GM21526 (cell line): ENCODE results near the gene INPP5D.
"Not testable (repeated sequence)": the region's sequence is repeated elsewhere in the genome, so short reads cannot be mapped to it uniquely, and the experiment has no call there.

Experiments
- ATAC-seq: cut with Tn5 transposase; IDR thresholded peaks from one replicate; pipeline ENCODE4 v1.9.1; 2021; ENCODE audit warnings: moderate library complexity; ENCODE audit not compliant: unreplicated experiment, low FRiP score

The INPP5D gene

DNA sequence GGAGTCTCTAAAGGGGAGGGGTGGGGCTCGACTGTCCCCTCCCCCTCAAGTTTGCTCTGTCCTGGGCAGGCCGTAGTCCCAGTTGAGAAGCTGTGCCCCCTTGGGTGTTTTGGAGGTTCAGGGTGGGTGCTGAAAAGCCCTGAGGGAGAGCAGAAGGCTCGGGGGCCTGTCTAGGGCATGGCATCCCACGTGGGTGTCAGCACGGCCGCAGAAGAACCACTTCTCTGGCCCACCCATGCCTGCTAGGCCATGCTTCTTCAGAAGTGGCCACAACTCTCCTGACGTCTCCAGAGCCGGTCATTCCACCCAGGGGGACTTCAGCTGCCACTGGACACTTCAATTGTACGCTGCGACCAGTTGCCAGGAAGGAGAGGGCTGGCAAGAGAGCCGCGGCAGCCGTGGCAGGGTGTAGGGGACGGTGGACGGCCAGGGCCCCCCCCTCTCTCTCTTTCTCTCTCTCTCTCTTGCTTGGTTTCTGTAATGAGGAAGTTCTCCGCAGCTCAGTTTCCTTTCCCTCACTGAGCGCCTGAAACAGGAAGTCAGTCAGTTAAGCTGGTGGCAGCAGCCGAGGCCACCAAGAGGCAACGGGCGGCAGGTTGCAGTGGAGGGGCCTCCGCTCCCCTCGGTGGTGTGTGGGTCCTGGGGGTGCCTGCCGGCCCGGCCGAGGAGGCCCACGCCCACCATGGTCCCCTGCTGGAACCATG lies at the start of gene INPP5D:
INPP5D (plus strand) TSS at position 546 of the 704 bp plus-strand sequence; CDS start at position 683, 137 bp downstream.
- peak; percentile 40 for ATAC-seq

- no peak for ATAC-seq
These were observed 49.4 kb upstream of the INPP5D start for GRCh38 chr2:233010569-233011267.

DNA sequence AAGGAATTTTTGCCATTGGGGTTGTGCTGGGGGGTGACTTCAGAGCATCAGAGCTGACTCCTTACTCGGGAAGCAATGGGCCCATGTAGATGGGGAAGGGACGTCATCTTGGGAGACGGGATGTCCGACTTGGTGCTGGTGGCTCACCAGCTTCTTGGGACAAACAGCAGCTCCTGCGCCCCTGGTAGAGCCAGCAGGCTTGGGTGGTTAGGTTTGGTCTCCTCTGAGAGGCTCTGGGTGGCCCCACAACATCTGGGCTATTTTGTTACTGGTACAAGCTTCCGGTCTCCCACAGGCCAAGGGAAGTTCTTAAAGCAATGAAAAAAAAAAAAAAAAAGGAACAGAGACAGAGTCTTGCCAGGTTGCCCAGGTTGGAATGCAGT lies 48.9 kb upstream of the INPP5D start:
- no peak for ATAC-seq

DNA sequence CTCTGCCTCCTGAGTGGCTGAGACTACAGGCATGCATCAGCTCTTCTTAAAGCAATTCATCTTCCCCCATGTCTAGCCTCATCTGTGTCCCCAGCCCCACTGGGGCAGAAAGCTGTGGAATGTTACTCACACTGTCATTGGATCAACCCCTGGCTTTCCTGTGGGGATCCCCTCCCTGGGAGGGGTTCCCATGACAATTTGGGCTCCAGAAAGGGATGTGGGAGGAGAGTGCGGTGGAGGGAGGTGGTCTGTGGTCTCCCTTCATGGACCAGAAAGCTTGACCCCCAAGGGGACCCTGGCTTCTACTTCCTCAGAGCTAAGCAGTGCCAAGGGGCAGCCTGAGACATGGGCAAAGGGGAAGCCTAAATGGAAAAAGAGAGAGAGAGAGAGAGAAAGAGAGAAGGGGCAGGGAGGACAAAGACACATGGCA lies 48.4 kb upstream of the INPP5D start:
- ATAC-seq, result no peak

DNA sequence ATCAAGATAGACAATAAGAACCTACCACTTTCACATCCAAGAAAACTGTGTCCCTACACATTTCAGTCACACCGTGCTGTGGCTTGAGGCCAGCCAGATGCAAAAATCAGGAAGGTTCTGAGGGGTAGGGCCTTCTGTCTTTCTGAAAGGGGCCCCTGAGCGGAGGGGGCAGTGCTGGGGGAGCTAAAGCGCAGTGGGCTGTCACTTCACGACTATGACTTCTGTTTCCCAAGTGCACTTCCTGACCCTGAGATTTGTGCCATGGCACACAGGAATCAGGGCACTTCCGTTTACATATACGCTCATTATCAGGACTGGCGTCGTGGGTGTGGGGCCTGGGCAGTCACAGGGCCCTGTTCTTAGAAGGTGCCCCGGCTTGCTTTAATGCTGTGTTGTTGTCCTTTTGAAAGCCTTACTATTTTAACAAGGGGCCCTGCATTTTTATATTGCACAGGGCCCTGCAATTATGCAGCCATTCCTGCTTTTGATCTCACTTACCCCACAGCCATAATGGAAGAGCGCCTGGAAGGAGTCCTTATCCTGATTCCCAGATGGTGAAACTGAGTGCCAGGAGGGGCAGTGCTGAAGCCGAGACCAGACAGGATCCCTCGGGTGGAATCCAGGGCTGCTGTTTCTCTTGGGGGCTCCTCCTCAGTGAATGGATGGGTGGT lies 47.7 kb upstream of the INPP5D start:
- ATAC-seq, result no peak

DNA sequence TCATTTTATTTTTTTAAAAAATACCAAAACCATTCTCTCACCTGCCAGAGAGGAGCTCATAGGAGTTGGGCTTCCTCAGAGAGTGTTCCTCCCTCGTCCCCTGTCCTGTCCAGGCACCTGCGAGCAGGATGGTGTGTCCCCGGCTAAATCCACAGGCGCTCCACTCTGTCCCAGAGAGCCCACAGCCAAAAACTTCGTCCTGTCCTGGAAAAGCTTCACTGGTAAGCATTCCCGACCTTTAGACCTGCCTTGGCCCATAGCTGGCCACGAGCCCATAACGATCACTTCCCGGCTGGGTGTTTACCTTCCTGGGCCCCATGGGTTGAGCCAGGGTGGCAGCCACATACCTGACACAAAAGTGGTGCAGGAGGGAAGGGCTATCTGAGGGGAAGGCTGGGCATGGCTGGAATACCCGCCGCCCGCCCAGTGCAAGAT lies 47.1 kb upstream of the INPP5D start, which contains the start of gene NGEF:
NGEF (minus strand) TSS at position 230 of the 435 bp plus-strand sequence. CDS start 38,366 bp downstream, outside the sequence.
- no peak for ATAC-seq

GRCh38 chr2:233013650-233014049 lies 46.5 kb upstream of the INPP5D start:
- ATAC-seq, result no peak

DNA sequence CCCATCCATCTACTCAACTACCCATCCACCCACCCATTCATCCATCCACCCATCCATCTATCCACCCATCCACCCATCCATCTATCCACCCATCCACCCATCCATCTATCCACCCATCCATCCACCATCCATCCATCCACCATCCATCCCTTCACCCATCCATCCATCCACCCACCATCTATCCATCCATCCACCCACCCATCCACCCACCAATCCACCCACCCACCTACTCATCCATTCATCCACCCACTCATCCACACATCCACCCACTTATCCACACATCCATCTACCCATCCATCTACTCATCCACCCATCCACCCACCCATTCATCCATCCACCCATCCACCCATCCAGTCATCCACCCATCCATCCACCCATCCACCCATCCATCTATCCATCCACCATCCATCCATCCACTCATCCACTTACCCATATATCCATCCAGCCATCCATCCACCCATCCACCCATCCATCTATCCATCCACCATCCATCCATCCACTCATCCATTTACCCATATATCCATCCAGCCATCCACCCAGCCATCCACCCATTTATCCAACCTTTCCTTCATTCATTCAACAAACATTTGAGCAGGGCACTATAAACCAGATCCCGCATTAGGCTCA lies 45.0 kb upstream of the INPP5D start:
- ATAC-seq, result no peak

DNA sequence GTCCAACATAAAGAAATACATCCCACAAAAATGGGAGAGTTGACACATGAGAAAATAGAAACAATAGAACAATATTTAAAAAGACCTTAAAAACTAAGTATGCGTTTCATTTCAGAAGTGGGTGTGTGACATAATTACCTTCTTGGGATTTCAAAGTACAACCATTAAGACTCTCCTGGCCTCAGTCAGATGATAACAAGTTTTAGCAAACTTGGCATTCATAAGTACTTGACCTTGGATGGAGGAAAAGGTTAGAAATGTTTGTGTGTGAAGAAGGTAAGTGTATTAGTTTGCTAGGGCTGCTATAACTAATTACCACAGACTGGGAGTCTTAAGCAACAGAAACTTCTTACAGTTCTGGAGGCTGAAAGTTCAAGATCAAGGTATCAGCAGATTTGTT lies 42.2 kb upstream of the INPP5D start:
- no peak for ATAC-seq

DNA sequence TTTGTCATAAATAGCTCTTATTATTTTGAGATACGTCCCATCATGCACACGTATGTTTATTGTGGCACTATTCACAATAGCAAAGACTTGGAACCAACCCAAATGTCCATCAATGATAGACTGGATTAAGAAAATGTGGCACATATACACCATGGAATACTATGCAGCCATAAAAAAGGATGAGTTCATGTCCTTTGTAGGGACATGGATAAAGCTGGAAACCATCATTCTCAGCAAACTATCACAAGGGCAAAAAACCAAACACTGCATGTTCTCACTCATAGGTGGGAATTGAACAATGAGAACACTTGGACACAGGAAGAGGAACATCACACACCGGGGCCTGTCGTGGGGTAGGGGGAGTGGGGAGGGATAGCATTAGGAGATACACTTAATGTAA lies 40.5 kb upstream of the INPP5D start:
- not testable (repeated sequence) for ATAC-seq

DNA sequence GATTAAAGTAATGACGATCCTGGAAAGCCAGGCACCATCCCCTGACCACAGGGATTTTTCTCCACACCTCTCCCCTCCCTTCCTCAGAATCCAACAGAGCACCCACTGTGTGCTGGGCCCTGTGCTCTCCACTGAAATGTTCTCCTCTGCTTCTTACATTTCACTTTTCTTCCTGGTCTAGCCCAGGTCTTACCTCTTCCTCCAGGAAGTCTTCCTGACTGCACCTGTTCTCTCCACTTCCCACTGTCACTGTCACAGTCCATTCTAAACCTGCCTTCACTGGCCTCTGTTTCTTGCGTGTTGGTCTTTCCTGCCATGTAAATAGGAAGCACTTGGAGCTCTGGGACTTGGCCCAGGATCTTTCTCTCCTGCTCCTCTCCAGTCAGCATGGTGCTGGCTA lies 39.7 kb upstream of the INPP5D start:
- no peak for ATAC-seq

DNA sequence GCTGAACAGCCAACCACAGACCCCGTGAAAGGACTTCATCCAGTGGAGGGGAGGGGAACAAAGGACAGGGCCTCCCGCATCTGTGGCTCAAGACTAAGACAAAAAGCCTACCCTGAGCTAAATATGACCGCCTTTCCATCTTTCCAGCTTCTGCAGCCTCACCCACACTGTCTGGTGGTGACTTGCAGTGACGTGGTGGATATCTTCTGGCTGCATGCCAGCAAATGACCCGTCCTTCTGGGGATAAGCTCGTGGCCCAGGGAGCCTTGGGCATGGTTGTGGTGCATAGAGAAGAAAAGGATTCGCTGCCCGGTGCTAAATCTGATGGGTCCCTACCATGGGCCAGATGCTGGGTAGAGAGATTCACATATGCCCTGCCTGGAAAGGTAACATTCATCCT lies 38.4 kb upstream of the INPP5D start:
- ATAC-seq, result no peak

DNA sequence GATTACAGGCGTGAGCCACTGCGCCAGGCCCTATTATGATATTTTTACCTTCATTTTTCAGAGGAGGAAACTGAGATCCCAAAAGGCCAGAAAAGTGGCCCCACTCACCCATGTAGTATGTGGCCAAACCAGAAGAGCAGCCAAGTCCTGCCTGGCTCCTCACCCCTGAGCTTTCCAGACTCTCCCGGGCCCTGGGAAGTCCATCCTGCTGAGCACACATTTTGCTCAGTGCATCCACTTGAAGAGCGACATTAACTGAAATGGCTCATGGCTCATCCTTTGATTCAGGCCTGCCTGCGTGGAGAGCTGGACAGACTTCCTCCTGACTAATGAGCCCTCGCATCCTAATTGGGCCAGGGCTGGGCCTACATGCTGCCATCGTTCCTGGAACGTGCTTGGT lies 37.6 kb upstream of the INPP5D start:
- no peak for ATAC-seq

DNA sequence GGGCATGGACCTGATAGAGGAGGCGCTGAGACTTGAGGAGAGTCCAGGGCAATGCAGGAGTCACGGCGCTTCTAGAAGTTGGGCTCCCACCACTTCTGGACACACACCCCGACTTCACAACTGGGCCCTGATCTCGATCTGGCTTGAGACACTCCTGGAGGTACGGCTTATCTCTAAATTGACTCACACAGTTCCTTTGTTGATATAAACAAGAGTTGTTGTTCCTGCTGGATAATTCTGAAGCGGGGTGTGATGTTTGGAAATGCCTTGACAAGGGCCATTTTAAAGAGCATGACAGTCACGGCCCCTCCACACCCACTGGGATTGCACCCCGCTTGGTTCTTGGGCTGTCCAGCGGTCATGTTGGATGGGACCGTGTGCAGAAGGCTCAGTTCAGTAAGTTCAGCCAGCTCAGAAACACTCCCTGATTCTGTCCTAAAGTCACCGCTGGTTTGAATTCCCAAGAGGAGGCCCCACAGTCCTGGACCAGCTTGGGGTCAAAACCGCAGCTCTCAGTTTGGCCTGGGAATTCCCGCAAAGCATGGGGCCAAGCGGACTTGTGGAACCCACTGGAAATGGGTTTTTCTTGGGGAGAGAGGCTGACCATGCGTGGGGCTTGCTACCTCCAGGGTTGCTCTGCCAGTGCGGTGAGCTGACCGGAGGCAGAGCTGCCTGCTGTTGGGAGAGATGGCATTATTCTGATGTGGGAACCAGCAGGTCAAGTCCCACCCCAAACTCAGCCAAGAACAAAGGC lies 37.0 kb upstream of the INPP5D start:
- ATAC-seq, result no peak

GRCh38 chr2:233023761-233024410 lies 36.3 kb upstream of the INPP5D start:
- ATAC-seq, result no peak

DNA sequence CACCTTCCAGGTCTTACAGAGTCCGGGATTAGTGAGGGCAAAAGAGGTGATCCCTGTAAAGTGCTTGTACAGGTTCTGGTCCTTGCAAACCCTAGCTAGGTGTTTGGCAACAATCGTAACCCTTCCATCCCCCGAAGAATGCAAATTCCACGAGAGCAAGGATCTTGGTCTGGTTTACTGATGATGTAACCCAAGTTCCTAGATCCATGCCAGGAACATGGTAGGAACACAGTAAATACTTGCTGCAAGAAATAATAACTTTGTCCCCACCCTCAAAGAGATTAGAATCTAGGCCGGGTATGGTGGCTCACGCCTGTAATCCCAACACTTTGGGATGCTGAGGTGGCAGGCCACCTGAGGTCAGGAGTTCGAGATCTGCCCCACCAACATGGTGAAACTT lies 34.4 kb upstream of the INPP5D start:
- ATAC-seq, result no peak

DNA sequence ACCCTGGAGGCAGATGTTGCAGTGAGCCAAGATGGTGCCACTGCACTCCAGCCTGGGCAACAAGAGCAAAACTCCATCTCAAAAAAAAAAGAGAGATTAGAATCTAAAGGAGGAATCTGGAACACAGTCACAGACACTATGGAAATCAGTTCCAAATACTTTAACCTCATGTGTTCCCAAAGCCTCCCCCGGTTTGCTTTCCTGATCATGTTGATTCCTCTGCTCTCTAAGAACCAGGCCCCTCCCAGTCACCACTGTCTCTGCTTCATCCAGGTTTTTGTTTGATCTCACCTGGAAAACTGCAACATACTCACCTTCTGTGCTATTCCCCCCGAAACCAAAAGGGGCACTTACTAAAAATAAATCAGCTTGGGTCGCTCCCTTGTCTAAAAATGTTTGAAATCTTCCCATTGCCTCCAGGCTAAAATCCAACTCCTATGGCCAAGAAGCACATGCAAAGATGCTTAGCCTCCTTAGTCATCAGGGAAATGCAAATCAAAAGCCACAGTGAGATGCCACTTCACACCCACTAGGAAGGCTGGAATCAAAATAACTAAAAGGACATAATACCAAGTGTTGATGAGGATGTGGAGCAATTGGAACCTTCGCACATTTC lies 33.8 kb upstream of the INPP5D start:
- no peak for ATAC-seq

DNA sequence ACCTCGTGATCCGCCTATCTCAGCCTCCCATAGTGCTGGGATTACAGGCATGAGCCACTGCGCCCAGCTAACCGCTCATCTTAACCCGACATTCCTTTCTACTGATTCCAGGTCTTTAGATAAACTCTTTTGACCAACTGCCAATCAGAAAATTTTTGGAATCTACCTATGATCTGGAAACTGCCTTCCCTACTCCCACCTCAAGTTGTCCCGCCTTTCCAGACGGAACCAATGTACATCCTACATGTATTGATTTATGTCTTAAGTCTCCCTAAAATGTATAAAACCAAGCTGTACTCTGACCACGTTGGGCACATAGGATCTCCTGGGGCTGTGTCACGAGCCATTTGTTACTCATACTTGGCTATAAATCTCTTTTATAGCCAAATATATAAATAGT lies 30.8 kb upstream of the INPP5D start:
- no peak for ATAC-seq
